K562 (cell line): ENCODE data around the gene TMEM170A. TPM values are rescaled to one million over a fixed set of nuclear protein-coding genes. Genes with fewer than 3 reads are reported as not detected.

ENCODE experiments used
- ATAC-seq: fragments of 200-7000 bp; cut with Tn5 transposase; 3 replicates; pipeline ENCODE4 v1.9.1; 2020; ENCODE audit warnings: moderate library complexity
- BruUV-seq: library from RNA; stranded (reverse); fragments of 400-500 nt; replicated peaks from 2 replicates; lab custom pipeline; 2021; lab: Mats Ljungman, UMichigan
- CTCF ChIA-PET: fragments of 300-600 bp; formaldehyde crosslinking; extraction: SDS; loops from one replicate; lab custom pipeline; 2021; ENCODE audit warnings: low intra/inter-chr PET ratio; lab: Yijun Ruan, JAX
- POLR2A ChIA-PET: fragments of 300-600, 350-650 bp; sonication (Branson Sonifier 250); formaldehyde crosslinking; extraction: SDS; loops from one replicate; lab custom pipeline; 2021; ENCODE audit warnings: antibody characterized with exemption, inconsistent platforms; lab: Yijun Ruan, JAX
- DNase-seq, 4 experiments: peaks; one replicate each; pipeline versions ENCODE4 v3.0.0 to v3.0.0-alpha.2; 2011 to 2018; ENCODE audit warnings: low spot score in 3 of 4, mixed read lengths in 3 of 4; ENCODE audit errors: extremely low read depth in 1 of 4
- FAIRE-seq: peaks from 2 replicates; lab custom pipeline; 2011; peaks lifted over from hg19 to GRCh38; lab: Jason Lieb, UNC
- H2AFZ ChIP-seq: 2 replicates; pipeline ENCODE4 v1.6.0; 2011; ENCODE audit warnings: low read depth, low read length, control low read depth, inconsistent platforms
- H3K27ac ChIP-seq: fragments of 200-600 bp; 3 replicates; pipeline ENCODE4 v1.8.0; 2011; ENCODE audit warnings: low read depth, mild to moderate bottlenecking, control low read depth, inconsistent platforms, low read length, moderate library complexity, mixed read lengths; ENCODE audit errors: extremely low read depth
- H3K27me3 ChIP-seq, 2 experiments: fragments of 300-600 bp in 1 of 2; 2 replicates in 1 of 2; 3 replicates in 1 of 2; pipeline versions ENCODE4 v1.6.0 to v1.8.0; 2011; ENCODE audit warnings: inconsistent platforms in 2 of 2, low read length in 2 of 2, mild to moderate bottlenecking in 1 of 2, mixed read lengths in 1 of 2, moderate library complexity in 1 of 2; ENCODE audit not compliant: control insufficient read depth in 2 of 2, insufficient read depth in 2 of 2
- H3K36me3 ChIP-seq: fragments of 300-600 bp; 3 replicates; pipeline ENCODE4 v1.8.0; 2011; ENCODE audit warnings: mild to moderate bottlenecking, low read length, inconsistent platforms; ENCODE audit not compliant: control insufficient read depth, insufficient read depth
- H3K4me1 ChIP-seq, 2 experiments: fragments of 200-600 bp in 1 of 2; replicated peaks in 1 of 2; 2 replicates in 1 of 2; 3 replicates in 1 of 2; pipeline versions ENCODE4 v1.5.1 to v1.8.0; 2011; ENCODE audit warnings: inconsistent platforms in 2 of 2, low read length in 2 of 2, mild to moderate bottlenecking in 1 of 2, mixed read lengths in 1 of 2, moderate library complexity in 1 of 2; ENCODE audit not compliant: control insufficient read depth in 2 of 2, insufficient read depth in 2 of 2
- H3K4me2 ChIP-seq: 2 replicates; pipeline ENCODE4 v1.6.1; 2011; ENCODE audit warnings: low read length, control low read depth, inconsistent platforms, mixed read lengths; ENCODE audit not compliant: insufficient read depth
- H3K4me3 ChIP-seq: fragments of 200-600 bp; sonication (generic), shearing (Covaris generic); 2 replicates; pipeline ENCODE4 v1.5.1; 2016; ENCODE audit warnings: control low read depth, inconsistent platforms
- H3K79me2 ChIP-seq: fragments of 200-600 bp; 3 replicates; pipeline ENCODE4 v1.8.0; 2011; ENCODE audit warnings: low read length, inconsistent platforms; ENCODE audit not compliant: control insufficient read depth, insufficient read depth
- H3K9ac ChIP-seq, 2 experiments: 2 replicates each; pipeline versions ENCODE4 v1.6.0 to v1.6.1; 2011; ENCODE audit warnings: low read depth in 2 of 2, low read length in 2 of 2, control low read depth in 1 of 2, inconsistent platforms in 1 of 2, mild to moderate bottlenecking in 1 of 2, mixed read lengths in 1 of 2; ENCODE audit not compliant: insufficient read depth in 1 of 2
- H3K9me1 ChIP-seq: one replicate; pipeline ENCODE4 v1.6.0; 2011; ENCODE audit warnings: inconsistent platforms, mild to moderate bottlenecking, low read length, moderate library complexity; ENCODE audit not compliant: control insufficient read depth, insufficient read depth
- H3K9me3 ChIP-seq: replicated peaks from 2 replicates; pipeline ENCODE4 v1.5.1; 2011; ENCODE audit warnings: low read depth, low read length, inconsistent platforms; ENCODE audit not compliant: control insufficient read depth, insufficient read depth
- H4K20me1 ChIP-seq: replicated peaks from 2 replicates; pipeline ENCODE4 v1.6.1; 2011; ENCODE audit warnings: low read length, inconsistent platforms, mixed read lengths; ENCODE audit not compliant: control insufficient read depth, insufficient read depth
- ARID4B ChIP-seq: sonication (generic); formaldehyde crosslinking; IDR thresholded peaks from 2 replicates; pipeline ENCODE4 v1.8.0; 2022; ENCODE audit warnings: mild to moderate bottlenecking, missing genetic modification reagents
- ATF3 ChIP-seq, 2 experiments: fragments of 450-650 bp in 1 of 2; sonication (generic) in 1 of 2; formaldehyde crosslinking in 1 of 2; IDR thresholded peaks in 1 of 2; conservative IDR thresholded peaks in 1 of 2; 2 replicates each; pipeline versions ENCODE4 v1.6.1 to v1.8.1; 2016 to 2023; ENCODE audit warnings: mild to moderate bottlenecking in 2 of 2, moderate library complexity in 2 of 2, inconsistent platforms in 1 of 2, missing genetic modification reagents in 1 of 2
- ATF4 ChIP-seq: fragments of 450-650 bp; formaldehyde crosslinking; IDR thresholded peaks from 2 replicates; pipeline ENCODE4 v1.4.0; 2022; ENCODE audit warnings: mild to moderate bottlenecking, moderate library complexity
- CTCF ChIP-seq, 3 experiments: IDR thresholded peaks in 2 of 3; conservative IDR thresholded peaks in 1 of 3; 2 replicates each; pipeline ENCODE4 v1.5.1; 2011 to 2012; ENCODE audit warnings: low read length in 3 of 3, mild to moderate bottlenecking in 3 of 3, control low read depth in 2 of 3, improper control_type of control experiment in 1 of 3, inconsistent platforms in 1 of 3, low read depth in 1 of 3, mixed read lengths in 1 of 3, moderate library complexity in 1 of 3; ENCODE audit not compliant: insufficient read depth in 2 of 3
- EHMT2 ChIP-seq: fragments of 450-650 bp; IDR thresholded peaks from 2 replicates; pipeline ENCODE4 v1.6.1; 2018; ENCODE audit warnings: antibody characterized with exemption
- EZH2 ChIP-seq: IDR thresholded peaks from 2 replicates; pipeline ENCODE4 v1.6.1; 2012; ENCODE audit warnings: low read depth, mild to moderate bottlenecking, inconsistent platforms, low read length, borderline replicate concordance
- HDAC8 ChIP-seq: fragments of 450-650 bp; IDR thresholded peaks from 2 replicates; pipeline ENCODE4 v1.6.1; 2016; ENCODE audit warnings: mild to moderate bottlenecking, missing genetic modification characterization, moderate library complexity, missing compliant biosample characterization
- HES1 ChIP-seq: fragments of 450-650 bp; IDR thresholded peaks from 2 replicates; pipeline ENCODE4 v1.6.1; 2016; ENCODE audit warnings: low read depth, mild to moderate bottlenecking, moderate library complexity
- MCM2 ChIP-seq: fragments of 450-650 bp; IDR thresholded peaks from 2 replicates; pipeline ENCODE4 v1.6.1; 2017; ENCODE audit warnings: low read depth, mild to moderate bottlenecking
- PRMT5 ChIP-seq: sonication (generic); formaldehyde crosslinking; IDR thresholded peaks from 2 replicates; pipeline ENCODE4 v1.5.0; 2020; ENCODE audit warnings: missing genetic modification reagents
- PURB ChIP-seq: sonication (generic); formaldehyde crosslinking; IDR thresholded peaks from 2 replicates; pipeline ENCODE4 v1.9.0; 2021; ENCODE audit warnings: low read depth, mild to moderate bottlenecking, missing genetic modification reagents
- WHSC1 ChIP-seq: IDR thresholded peaks from one replicate; pipeline ENCODE4 v1.6.1; 2012; ENCODE audit warnings: low read length, control low read depth, inconsistent platforms
- ZNF133 ChIP-seq: fragments of 250-450 bp; sonication (Bioruptor Pico); IDR thresholded peaks from 2 replicates; pipeline ENCODE4 v1.4.0; 2020; ENCODE audit warnings: mild to moderate bottlenecking
- ZNF311 ChIP-seq: fragments of 250-450 bp; sonication (Bioruptor Pico); IDR thresholded peaks from 2 replicates; pipeline ENCODE4 v1.4.0; 2020; ENCODE audit warnings: mild to moderate bottlenecking, moderate library complexity
- WGBS: fragments of 100-300 bp; shearing (Covaris generic); methylation state at CpG from one replicate; pipeline ENCODE4 v1.1.6; 2016; ENCODE audit warnings: low coverage, mixed read lengths; ENCODE audit not compliant: insufficient coverage; ENCODE audit errors: missing lambda C conversion rate; 5-methylcytosine and 5-hydroxymethylcytosine counted together
- in situ Hi-C: fragments of 300-500 bp; cut with MboI; formaldehyde crosslinking; loops from 4 replicates; pipeline ENCODE4 v1.15.0; 2018; ENCODE audit warnings: inconsistent platforms, mixed read lengths
- intact Hi-C: fragments of 100-400 bp; cut with micrococcal nuclease; formaldehyde crosslinking; loops from 2 replicates; pipeline ENCODE4 v1.14.2; 2022
- polyA plus RNA-seq, 8 experiments: library from polyadenylated mRNA; depleted of rRNA in 4 of 8; stranded (reverse) in 5 of 8; unstranded in 3 of 8; fragments of >200 nt; fragmentation: Nextera tagmentation in 2 of 8; fragmentation: Illumina TruSeq in 1 of 8; extraction: Ambion mirVana in 2 of 8; extraction: Trizol in 1 of 8; gene quantifications; 2 replicates each; pipeline versions ENCODE4 v1.2.1 to v1.2.3, GENCODE V29; 2011 to 2014; ENCODE audit warnings: inconsistent platforms in 1 of 8, missing spikeins in 1 of 8
- total RNA-seq, 7 experiments: library from RNA; depleted of rRNA in 6 of 7; stranded (reverse); fragments of >200 nt in 6 of 7; fragmentation: Illumina TruSeq in 2 of 7; extraction: Trizol in 2 of 7; gene quantifications; 2 replicates each; pipeline versions ENCODE4 v1.2.1 to v1.2.3, GENCODE V29; 2011 to 2021; ENCODE audit warnings: low replicate concordance in 1 of 7

The TMEM170A gene
- total and polyA plus RNA-seq, 9 of the 15 experiments (the other 6 are each of a cell fraction or from before 2014, with no cell fraction given): 6.1 to 30.2 (median 15.0) TPM

- in situ Hi-C loops: no loop called here
- Histone ChIP-seq H3K79me2 (no peaks in the 10 kb centered on the region), H3K9me1 (no peaks in the 10 kb centered on the region), H2AFZ (no peak overlapping the region), H3K9ac (no peak overlapping the region), H3K27me3 (no peaks in the 10 kb centered on the region), H3K27ac (no peak overlapping the region), H3K9me3 (0 out of 2 replicates have a peak, but pooled peaks cover 3% of the 10 kb centered on the region), H4K20me1 (no peaks in the 10 kb centered on the region), H3K4me2 (no peak overlapping the region), H3K4me3 (no peak overlapping the region), H3K36me3 (peaks cover 4% of the 10 kb centered on the region; the same call in 2 of the 3 replicates), H3K4me1 (no peaks in the 10 kb centered on the region; a peak in 2 of 5 replicates)
- no peak for FAIRE-seq
- intact Hi-C loops: no loop called here
- DNase-seq: no peak
- WGBS: 93% methylated on average over 3 of the region's 3 CpGs
- ATAC-seq: no peak
- ChIA-PET POLR2A (interaction anchor here (0.7 to 2.3 kb wide), 2 partner anchors 10 to 141 kb away, joined by 3 to 9 read pairs; partner anchors contain the start of gene CFDP1), CTCF (no interaction called here)
- no TSS peak for BruUV-seq
- TF ChIP-seq ZNF133 (no peak), ATF3 (IDR thresholded peaks at IDR 0.05) (no peak), ATF3 (CRISPR knock-in tag; conservative IDR thresholded peaks at IDR 0.05) (no peak), PURB (CRISPR knock-in tag) (no peak), ARID4B (CRISPR knock-in tag) (no peak), CTCF (IDR thresholded peaks at IDR 0.05 in 2 of 3, conservative IDR thresholded peaks at IDR 0.05 in 1 of 3; ENCODE audit: insufficient read depth in 2 of 3, low read depth in 1 of 3, low read length in 3 of 3) (no peak), EZH2 (no peak), WHSC1 (no peak), ATF4 (no peak), MCM2 (no peak), EHMT2 (no peak), PRMT5 (CRISPR knock-in tag) (no peak), HDAC8 (tag) (no peak), ZNF311 (CRISPR knock-in tag) (no peak), HES1 (no peak)
These were observed 21.2 kb downstream of the TMEM170A start for GRCh38 chr16:75443298-75443697.
